GM21423 (cell line): ENCODE measurements around the gene NSRP1.
"Not testable (repeated sequence)": the region's sequence is repeated elsewhere in the genome, so short reads cannot be mapped to it uniquely, and the experiment has no call there.

ENCODE experiments used
- ATAC-seq: cut with Tn5 transposase; IDR thresholded peaks from one replicate; pipeline ENCODE4 v1.9.1; 2021; ENCODE audit warnings: mild to moderate bottlenecking, moderate library complexity; ENCODE audit not compliant: unreplicated experiment

Gene NSRP1

GRCh38 chr17:30117675-30118081, 1.1 kb downstream of the NSRP1 start:
- no peak for ATAC-seq

- ATAC-seq, result not testable (repeated sequence)
These were observed 2.0 kb downstream of the NSRP1 start for GRCh38 chr17:30118635-30119034.

GRCh38 chr17:30124273-30124796, 7.7 kb downstream of the NSRP1 start:
- ATAC-seq, result no peak

GRCh38 chr17:30130121-30130520, 13.5 kb downstream of the NSRP1 start:
- no peak for ATAC-seq

- ATAC-seq, result no peak
These were observed 16.0 kb downstream of the NSRP1 start for GRCh38 chr17:30132615-30133014.

- no peak for ATAC-seq
These were observed 16.6 kb downstream of the NSRP1 start for GRCh38 chr17:30133197-30133596.

- no peak for ATAC-seq
These were observed 17.9 kb downstream of the NSRP1 start for GRCh38 chr17:30134551-30134950.

GRCh38 chr17:30137158-30137557, 20.5 kb downstream of the NSRP1 start:
- no peak for ATAC-seq

- ATAC-seq, result not testable (repeated sequence)
These were observed 31.2 kb downstream of the NSRP1 start for GRCh38 chr17:30147860-30148259.

- ATAC-seq, result no peak
These were observed 31.8 kb downstream of the NSRP1 start for GRCh38 chr17:30148376-30148775.

- ATAC-seq, result no peak
These were observed 34.9 kb downstream of the NSRP1 start for GRCh38 chr17:30151471-30151870.

GRCh38 chr17:30153463-30153862, 36.8 kb downstream of the NSRP1 start:
- no peak for ATAC-seq

- ATAC-seq, result no peak
These were observed 38.8 kb downstream of the NSRP1 start for GRCh38 chr17:30155389-30155788.

GRCh38 chr17:30158896-30159625, 42.4 kb downstream of the NSRP1 start:
- ATAC-seq, result no peak

- ATAC-seq, result no peak
These were observed 44.0 kb downstream of the NSRP1 start for GRCh38 chr17:30160419-30161172.

GRCh38 chr17:30161601-30162000, 45.0 kb downstream of the NSRP1 start:
- ATAC-seq, result no peak

GRCh38 chr17:30164531-30164930, 47.9 kb downstream of the NSRP1 start:
- ATAC-seq, result no peak

GRCh38 chr17:30165147-30165546, 48.5 kb downstream of the NSRP1 start:
- ATAC-seq, result no peak

GRCh38 chr17:30165960-30166359, 49.3 kb downstream of the NSRP1 start:
- ATAC-seq, result no peak

- no peak for ATAC-seq
These were observed 53.9 kb downstream of the NSRP1 start for GRCh38 chr17:30170415-30170987.

- ATAC-seq, result no peak
These were observed 55.9 kb downstream of the NSRP1 start for GRCh38 chr17:30172560-30172959.

- peak; percentile 91 for ATAC-seq
These were observed 57.0 kb downstream of the NSRP1 start for GRCh38 chr17:30173649-30174048.
